IMR-90 (cell line): ENCODE data around the gene ATG101. TPM values are rescaled to one million over a fixed set of nuclear protein-coding genes. Genes with fewer than 3 reads are reported as not detected.

Experiments
- ATAC-seq: fragments of 200-7000 bp; cut with Tn5 transposase; 2 replicates; pipeline ENCODE4 v1.9.1; 2020; ENCODE audit warnings: low read depth, mild to moderate bottlenecking, moderate library complexity
- BruUV-seq: library from RNA; stranded (reverse); fragments of 400-500 nt; replicated peaks from 2 replicates; lab custom pipeline; 2021; lab: Mats Ljungman, UMichigan
- CTCF ChIA-PET: fragments of 300-600 bp; formaldehyde crosslinking; extraction: SDS; loops from one replicate; lab custom pipeline; 2021; ENCODE audit warnings: antibody characterized with exemption; lab: Yijun Ruan, JAX
- POLR2A ChIA-PET: fragments of 300-600 bp; sonication (Branson Sonifier 250); formaldehyde crosslinking; loops from one replicate; lab custom pipeline; 2022; ENCODE audit warnings: antibody characterized with exemption; ENCODE audit not compliant: unreplicated experiment; lab: Charles Lee
- DNase-seq: peaks from one replicate; pipeline ENCODE4 v3.0.0; 2013
- H2AFZ ChIP-seq: replicated peaks from 2 replicates; pipeline ENCODE3; 2013; ENCODE audit warnings: low read length, mild to moderate bottlenecking; ENCODE audit not compliant: poor library complexity
- H2AK5ac ChIP-seq: 2 replicates; pipeline ENCODE4 v1.6.1; 2013; ENCODE audit warnings: low read depth, low read length, inconsistent platforms
- H2AK9ac ChIP-seq: replicated peaks from 2 replicates; pipeline ENCODE3; 2013; ENCODE audit warnings: mild to moderate bottlenecking, low read depth, low read length, moderate library complexity; ENCODE audit not compliant: poor library complexity
- H2BK120ac ChIP-seq: 2 replicates; pipeline ENCODE4 v1.6.1; 2013; ENCODE audit warnings: low read depth, low read length, inconsistent platforms
- H2BK15ac ChIP-seq: 3 replicates; pipeline ENCODE4 v1.6.1; 2013; ENCODE audit warnings: low read depth, low read length, inconsistent platforms
- H2BK20ac ChIP-seq: 2 replicates; pipeline ENCODE4 v1.6.1; 2013; ENCODE audit warnings: low read depth, mild to moderate bottlenecking, inconsistent platforms, low read length, moderate library complexity
- H2BK5ac ChIP-seq: 2 replicates; pipeline ENCODE4 v1.6.1; 2013; ENCODE audit warnings: mild to moderate bottlenecking, low read depth, low read length, inconsistent platforms; ENCODE audit not compliant: poor library complexity, severe bottlenecking
- H3K14ac ChIP-seq: replicated peaks from 2 replicates; pipeline ENCODE4 v1.6.1; 2013; ENCODE audit warnings: low read depth, low read length, inconsistent platforms
- H3K18ac ChIP-seq: 2 replicates; pipeline ENCODE4 v1.6.1; 2013; ENCODE audit warnings: low read depth, low read length, control low read depth
- H3K23ac ChIP-seq: 2 replicates; pipeline ENCODE4 v1.6.1; 2013; ENCODE audit warnings: low read depth, low read length, inconsistent platforms
- H3K27ac ChIP-seq: 2 replicates; pipeline ENCODE4 v1.5.1; 2013; ENCODE audit warnings: mild to moderate bottlenecking, control low read depth, low read length; ENCODE audit not compliant: insufficient read depth
- H3K27me3 ChIP-seq: 2 replicates; pipeline ENCODE4 v1.6.1; 2013; ENCODE audit warnings: low read length; ENCODE audit not compliant: control insufficient read depth, insufficient read depth
- H3K36me3 ChIP-seq: 2 replicates; pipeline ENCODE4 v1.6.1; 2013; ENCODE audit warnings: low read length, mixed read lengths; ENCODE audit not compliant: control insufficient read depth, insufficient read depth
- H3K4ac ChIP-seq: 2 replicates; pipeline ENCODE4 v1.6.1; 2013; ENCODE audit warnings: low read depth, low read length, inconsistent platforms
- H3K4me1 ChIP-seq: 2 replicates; pipeline ENCODE4 v1.6.1; 2013; ENCODE audit warnings: low read length, mixed read lengths; ENCODE audit not compliant: control insufficient read depth, insufficient read depth
- H3K4me2 ChIP-seq: 2 replicates; pipeline ENCODE4 v1.6.1; 2013; ENCODE audit warnings: low read depth, mild to moderate bottlenecking, control low read depth, low read length, moderate library complexity
- H3K4me3 ChIP-seq: 2 replicates; pipeline ENCODE4 v1.5.1; 2013; ENCODE audit warnings: low read depth, mild to moderate bottlenecking, control low read depth, low read length, moderate library complexity; ENCODE audit not compliant: insufficient read depth
- H3K56ac ChIP-seq: 2 replicates; pipeline ENCODE4 v1.6.1; 2013; ENCODE audit warnings: low read length, inconsistent platforms; ENCODE audit not compliant: insufficient read depth; ENCODE audit errors: extremely low read depth
- H3K79me1 ChIP-seq, 2 experiments: 2 replicates each; pipeline ENCODE4 v1.6.1; 2013; ENCODE audit warnings: low read length in 2 of 2, inconsistent platforms in 1 of 2, low read depth in 1 of 2
- H3K9ac ChIP-seq: 2 replicates; pipeline ENCODE4 v1.6.1; 2013; ENCODE audit warnings: low read depth, low read length, control low read depth
- H3K9me1 ChIP-seq: 2 replicates; pipeline ENCODE4 v1.6.1; 2013; ENCODE audit warnings: low read length, inconsistent platforms; ENCODE audit not compliant: insufficient read depth
- H3K9me3 ChIP-seq: 2 replicates; pipeline ENCODE4 v1.6.1; 2013; ENCODE audit warnings: low read length; ENCODE audit not compliant: control insufficient read depth, insufficient read depth
- H4K20me1 ChIP-seq: 2 replicates; pipeline ENCODE4 v1.6.1; 2013; ENCODE audit warnings: low read length, inconsistent platforms; ENCODE audit not compliant: insufficient read depth
- H4K5ac ChIP-seq: 2 replicates; pipeline ENCODE4 v1.6.1; 2013; ENCODE audit warnings: mild to moderate bottlenecking, low read depth, low read length, control low read depth
- H4K8ac ChIP-seq, 2 experiments: 2 replicates each; pipeline ENCODE4 v1.6.1; 2013; ENCODE audit warnings: low read depth in 2 of 2, low read length in 2 of 2, control low read depth in 1 of 2, inconsistent platforms in 1 of 2
- H4K91ac ChIP-seq: 2 replicates; pipeline ENCODE4 v1.6.1; 2013; ENCODE audit warnings: low read depth, low read length, inconsistent platforms; ENCODE audit not compliant: insufficient read depth
- CEBPB ChIP-seq: IDR thresholded peaks from 2 replicates; pipeline ENCODE4 v1.6.1; 2012; ENCODE audit warnings: low read depth, low read length, improper control_type of control experiment
- CTCF ChIP-seq: conservative IDR thresholded peaks from 2 replicates; pipeline ENCODE4 v1.5.1; 2012; ENCODE audit warnings: mild to moderate bottlenecking, low read depth, low read length, improper control_type of control experiment
- MXI1 ChIP-seq: IDR thresholded peaks from 2 replicates; pipeline ENCODE4 v1.6.1; 2012; ENCODE audit warnings: low read depth, mild to moderate bottlenecking, low read length, moderate library complexity, borderline replicate concordance
- POLR2A ChIP-seq: IDR thresholded peaks from 2 replicates; pipeline ENCODE4 v1.6.1; 2012; ENCODE audit warnings: mild to moderate bottlenecking, low read depth, low read length
- RFX5 ChIP-seq: IDR thresholded peaks from 2 replicates; pipeline ENCODE4 v1.8.0; 2012; ENCODE audit warnings: low read depth, mild to moderate bottlenecking, low read length, moderate library complexity
- SMC3 ChIP-seq: fragments of 150-350 bp; IDR thresholded peaks from 2 replicates; pipeline ENCODE4 v1.6.1; 2016; ENCODE audit warnings: low read depth, mild to moderate bottlenecking, antibody characterized with exemption, low read length, moderate library complexity
- USF2 ChIP-seq: fragments of 150-350 bp; IDR thresholded peaks from 2 replicates; pipeline ENCODE4 v1.6.1; 2017; ENCODE audit warnings: mild to moderate bottlenecking, antibody characterized with exemption, low read length, low read depth
- WGBS, 2 experiments: methylation state at CpG; one replicate each; pipeline versions ENCODE4 v1.1.5 to v1.1.7; 2013; ENCODE audit warnings: missing lambda C conversion rate in 2 of 2; ENCODE audit not compliant: insufficient read length in 1 of 2; ENCODE audit errors: extremely low coverage in 2 of 2; 5-methylcytosine and 5-hydroxymethylcytosine counted together
- dilution Hi-C: fragments of 300-500 bp; cut with HindIII; formaldehyde crosslinking; loops from one replicate; pipeline ENCODE4 v1.14.3; 2018; ENCODE audit warnings: low sequenced_read_pairs; ENCODE audit not compliant: unreplicated experiment
- in situ Hi-C: fragments of 300-500 bp; cut with MboI; formaldehyde crosslinking; loops from 3 replicates; pipeline ENCODE4 v1.14.3; 2019; ENCODE audit warnings: low sequenced_read_pairs, inconsistent platforms, mixed read lengths
- intact Hi-C: fragments of 100-400 bp; cut with micrococcal nuclease; formaldehyde crosslinking; loops from 2 replicates; pipeline ENCODE4 v1.10.0; 2022
- polyA plus RNA-seq, 3 experiments: library from polyadenylated mRNA; depleted of rRNA; stranded (reverse); fragments of >200 nt; gene quantifications; 2 replicates each; pipeline ENCODE4 v1.2.3, GENCODE V29; 2012; ENCODE audit warnings: low replicate concordance in 1 of 3
- total RNA-seq: library from RNA; depleted of rRNA; stranded (reverse); fragments of >200 nt; gene quantifications from 2 replicates; pipeline ENCODE4 v1.2.3, GENCODE V29; 2012

The ATG101 gene
- total and polyA plus RNA-seq, 2 of the 4 experiments (the other 2 are of a cell fraction): 93.9 to 167 TPM

DNA sequence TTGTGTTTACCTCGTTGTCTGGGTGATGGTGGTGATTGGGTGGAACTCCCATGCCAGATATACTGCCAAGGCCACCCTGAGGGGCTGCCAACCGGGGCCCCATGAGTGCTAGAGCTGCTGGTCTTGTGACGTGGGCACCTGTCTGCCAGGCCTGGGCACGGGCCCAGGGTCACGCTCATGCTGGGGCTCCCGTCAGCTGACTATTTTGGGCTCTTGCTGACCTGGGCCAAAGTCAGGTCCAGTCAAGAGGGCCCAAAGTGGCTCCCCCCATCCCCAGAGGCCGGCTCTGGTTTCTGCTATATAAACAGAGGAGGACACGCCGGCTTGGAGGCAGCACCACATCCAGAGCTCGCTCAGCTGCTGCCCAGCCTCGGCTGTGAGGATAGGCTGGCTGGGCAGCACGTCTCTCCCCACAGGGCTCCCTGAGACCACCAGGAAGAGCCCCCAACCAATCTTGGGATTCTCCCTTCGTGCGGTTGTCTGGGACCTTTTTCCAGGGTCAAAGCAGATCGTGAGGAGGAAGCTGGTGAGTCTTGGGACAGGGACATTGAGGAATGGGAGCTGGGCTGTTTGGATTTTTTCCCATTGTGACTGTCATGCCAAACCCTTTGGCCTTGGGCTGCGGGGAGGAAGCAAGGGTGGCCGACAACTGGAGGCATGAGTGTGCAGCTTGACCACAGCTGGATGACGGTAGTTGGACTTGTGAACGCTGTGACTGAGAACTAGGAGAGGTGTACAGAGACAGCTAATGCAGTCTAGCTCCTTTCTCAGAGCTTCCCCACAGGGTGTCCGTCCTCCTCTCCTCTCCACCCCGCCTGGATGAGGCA, 26.2 kb upstream of the ATG101 start:
- H2BK15ac ChIP-seq: no peak overlapping the region
- H4K8ac ChIP-seq: no peak overlapping the region
- H3K56ac ChIP-seq: no peak overlapping the region
- H3K27me3 ChIP-seq: no peaks in the 10 kb centered on the region
- H3K14ac ChIP-seq: no peak overlapping the region
- no TSS peak for BruUV-seq
- no peak overlapping the region for H3K9ac ChIP-seq
- H3K36me3 ChIP-seq: peaks cover 3% of the 10 kb centered on the region; the same call in 1 of the 2 replicates
- dilution Hi-C loops: no loop called here
- H2AK5ac ChIP-seq: no peak overlapping the region
- H3K9me3 ChIP-seq: no peaks in the 10 kb centered on the region
- H3K23ac ChIP-seq: no peak overlapping the region
- no peak for ATAC-seq
- no peak for TF ChIP-seq MXI1
- no peak for TF ChIP-seq CEBPB
- no peak for TF ChIP-seq USF2
- no peak for TF ChIP-seq CTCF
- no peak for TF ChIP-seq POLR2A
- no peak for TF ChIP-seq RFX5
- TF ChIP-seq SMC3: no peak
- peaks cover 13 to 76% of the 10 kb centered on the region in 2 experiments; a peak in 3 of 4 replicates for H3K79me1 ChIP-seq
- H4K5ac ChIP-seq: no peak overlapping the region
- H3K27ac ChIP-seq: no peak overlapping the region
- in situ Hi-C loops: no loop called here
- H3K4me1 ChIP-seq: no peaks in the 10 kb centered on the region
- no peak overlapping the region for H2BK5ac ChIP-seq
- no peak overlapping the region for H3K4me3 ChIP-seq
- H2BK20ac ChIP-seq: no peak overlapping the region
- CTCF ChIA-PET: no interaction called here
- no peak overlapping the region for H2AFZ ChIP-seq
- intact Hi-C loops: no loop called here
- H2BK120ac ChIP-seq: no peak overlapping the region
- no peak overlapping the region for H3K4ac ChIP-seq
- POLR2A ChIA-PET: no interaction called here
- no peak overlapping the region for H2AK9ac ChIP-seq
- H3K18ac ChIP-seq: no peak overlapping the region
- peaks cover 24% of the 10 kb centered on the region for H3K9me1 ChIP-seq
- no peak overlapping the region for H4K91ac ChIP-seq
- WGBS, 2 experiments: 75% methylated on average over 7 of the region's 21 CpGs; no CpG with 5 or more reads in 1 of the 2 experiments
- H3K4me2 ChIP-seq: no peak overlapping the region
- H4K20me1 ChIP-seq: peaks cover 33% of the 10 kb centered on the region
- DNase-seq: no peak
